ENCODE data around the gene ARHGAP22. TPM values are rescaled to one million over a fixed set of nuclear protein-coding genes. Genes with fewer than 3 reads are reported as not detected.

Gene ARHGAP22
- total and polyA plus RNA-seq, 2 experiments from 2014 or later: 4.8 to 10.7 TPM

DNA sequence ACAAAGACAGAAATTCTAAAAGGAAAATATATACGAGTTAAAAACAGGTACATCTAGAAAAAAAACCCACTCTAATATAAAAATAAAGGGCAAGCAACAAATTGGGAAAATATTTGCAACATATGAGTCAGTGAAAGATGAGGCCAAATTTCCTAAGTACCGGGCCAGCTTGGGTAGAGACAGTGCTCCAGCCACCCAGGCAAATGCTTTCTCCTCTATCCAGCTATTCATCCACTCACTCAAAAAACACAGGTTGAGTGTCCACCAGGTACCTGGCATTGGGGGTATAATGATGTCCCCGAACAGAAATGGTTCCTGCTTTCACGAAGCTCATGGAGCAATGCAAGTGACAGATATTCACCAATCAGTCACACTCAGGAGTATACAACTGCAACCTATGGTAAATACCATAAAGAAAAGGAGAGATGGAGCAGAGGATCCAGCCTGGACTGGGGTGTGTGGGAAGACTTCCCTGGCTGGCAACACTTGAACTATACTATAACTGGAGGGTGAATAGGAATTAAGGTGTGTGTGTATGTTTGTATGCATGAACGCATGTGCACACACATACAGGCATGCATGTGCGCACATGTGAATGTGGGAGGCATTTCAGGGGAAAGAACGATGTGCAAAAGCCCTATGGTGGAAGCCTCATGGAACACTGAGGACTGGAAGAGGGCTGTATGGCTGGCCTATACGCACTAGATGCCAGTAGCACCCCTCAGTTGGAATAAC lies 2.3 kb downstream of the ARHGAP22 start:
- Histone ChIP-seq H3K9me2 (ENCODE audit: insufficient read depth) (no peaks in the 10 kb centered on the region), H3K4me2 (no peak overlapping the region), H3K79me2 (replicated peaks; ENCODE audit: insufficient read depth) (no peaks in the 10 kb centered on the region; the same call in 1 of the 2 replicates), H2AFZ (no peak overlapping the region), H4K20me1 (replicated peaks; ENCODE audit: insufficient read depth) (no peaks in the 10 kb centered on the region), H3F3A (replicated peaks; ENCODE audit: low read depth) (no peaks in the 10 kb centered on the region), H3K4me1 (ENCODE audit: insufficient read depth) (peaks cover 18% of the 10 kb centered on the region; the same call in 1 of the 2 replicates), H3K36me3 (ENCODE audit: insufficient read depth) (no peaks in the 10 kb centered on the region), H3K27me3 (ENCODE audit: insufficient read depth) (peaks cover 29% of the 10 kb centered on the region), H3K27ac (ENCODE audit: low read depth) (no peak overlapping the region), H3K4me3 (no peak overlapping the region)
- Mint-ChIP-seq H3K27ac (no peak overlapping the region), H3K4me3 (no peak overlapping the region), H3K9me3 (no peaks in the 10 kb centered on the region), H3K27me3 (ENCODE audit: insufficient read depth, low read depth, poor library complexity) (peaks cover 26% of the 10 kb centered on the region), H3K4me1 (peaks cover 14% of the 10 kb centered on the region), H3K36me3 (ENCODE audit: low read depth) (no peaks in the 10 kb centered on the region)
- TF ChIP-seq, protein P1, sequence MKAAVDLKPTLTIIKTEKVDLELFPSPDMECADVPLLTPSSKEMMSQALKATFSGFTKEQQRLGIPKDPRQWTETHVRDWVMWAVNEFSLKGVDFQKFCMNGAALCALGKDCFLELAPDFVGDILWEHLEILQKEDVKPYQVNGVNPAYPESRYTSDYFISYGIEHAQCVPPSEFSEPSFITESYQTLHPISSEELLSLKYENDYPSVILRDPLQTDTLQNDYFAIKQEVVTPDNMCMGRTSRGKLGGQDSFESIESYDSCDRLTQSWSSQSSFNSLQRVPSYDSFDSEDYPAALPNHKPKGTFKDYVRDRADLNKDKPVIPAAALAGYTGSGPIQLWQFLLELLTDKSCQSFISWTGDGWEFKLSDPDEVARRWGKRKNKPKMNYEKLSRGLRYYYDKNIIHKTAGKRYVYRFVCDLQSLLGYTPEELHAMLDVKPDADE (IDR thresholded peaks at IDR 0.05): no peak
- TF ChIP-seq NANOG (IDR thresholded peaks at IDR 0.05; ENCODE audit: borderline replicate concordance) (no peak), EZH2 (IDR thresholded peaks at IDR 0.05; ENCODE audit: low read depth, unreplicated experiment) (no peak), JUNB (IDR thresholded peaks at IDR 0.05; ENCODE audit: unreplicated experiment) (no peak), EZH2phosphoT487 (IDR thresholded peaks at IDR 0.05; ENCODE audit: unreplicated experiment) (no peak), ZNF331 (CRISPR knock-in tag; IDR thresholded peaks at IDR 0.05; ENCODE audit: low read depth) (no peak), CREB1 (CRISPR knock-in tag; IDR thresholded peaks at IDR 0.05; ENCODE audit: low read depth) (no peak), POLR2AphosphoS5 (IDR thresholded peaks at IDR 0.05; ENCODE audit: low read depth) (no peak), STAT1 (IDR thresholded peaks at IDR 0.05; ENCODE audit: unreplicated experiment) (no peak), ZNF114 (CRISPR knock-in tag; IDR thresholded peaks at IDR 0.05) (no peak)
- TF ChIP-seq, protein P2, sequence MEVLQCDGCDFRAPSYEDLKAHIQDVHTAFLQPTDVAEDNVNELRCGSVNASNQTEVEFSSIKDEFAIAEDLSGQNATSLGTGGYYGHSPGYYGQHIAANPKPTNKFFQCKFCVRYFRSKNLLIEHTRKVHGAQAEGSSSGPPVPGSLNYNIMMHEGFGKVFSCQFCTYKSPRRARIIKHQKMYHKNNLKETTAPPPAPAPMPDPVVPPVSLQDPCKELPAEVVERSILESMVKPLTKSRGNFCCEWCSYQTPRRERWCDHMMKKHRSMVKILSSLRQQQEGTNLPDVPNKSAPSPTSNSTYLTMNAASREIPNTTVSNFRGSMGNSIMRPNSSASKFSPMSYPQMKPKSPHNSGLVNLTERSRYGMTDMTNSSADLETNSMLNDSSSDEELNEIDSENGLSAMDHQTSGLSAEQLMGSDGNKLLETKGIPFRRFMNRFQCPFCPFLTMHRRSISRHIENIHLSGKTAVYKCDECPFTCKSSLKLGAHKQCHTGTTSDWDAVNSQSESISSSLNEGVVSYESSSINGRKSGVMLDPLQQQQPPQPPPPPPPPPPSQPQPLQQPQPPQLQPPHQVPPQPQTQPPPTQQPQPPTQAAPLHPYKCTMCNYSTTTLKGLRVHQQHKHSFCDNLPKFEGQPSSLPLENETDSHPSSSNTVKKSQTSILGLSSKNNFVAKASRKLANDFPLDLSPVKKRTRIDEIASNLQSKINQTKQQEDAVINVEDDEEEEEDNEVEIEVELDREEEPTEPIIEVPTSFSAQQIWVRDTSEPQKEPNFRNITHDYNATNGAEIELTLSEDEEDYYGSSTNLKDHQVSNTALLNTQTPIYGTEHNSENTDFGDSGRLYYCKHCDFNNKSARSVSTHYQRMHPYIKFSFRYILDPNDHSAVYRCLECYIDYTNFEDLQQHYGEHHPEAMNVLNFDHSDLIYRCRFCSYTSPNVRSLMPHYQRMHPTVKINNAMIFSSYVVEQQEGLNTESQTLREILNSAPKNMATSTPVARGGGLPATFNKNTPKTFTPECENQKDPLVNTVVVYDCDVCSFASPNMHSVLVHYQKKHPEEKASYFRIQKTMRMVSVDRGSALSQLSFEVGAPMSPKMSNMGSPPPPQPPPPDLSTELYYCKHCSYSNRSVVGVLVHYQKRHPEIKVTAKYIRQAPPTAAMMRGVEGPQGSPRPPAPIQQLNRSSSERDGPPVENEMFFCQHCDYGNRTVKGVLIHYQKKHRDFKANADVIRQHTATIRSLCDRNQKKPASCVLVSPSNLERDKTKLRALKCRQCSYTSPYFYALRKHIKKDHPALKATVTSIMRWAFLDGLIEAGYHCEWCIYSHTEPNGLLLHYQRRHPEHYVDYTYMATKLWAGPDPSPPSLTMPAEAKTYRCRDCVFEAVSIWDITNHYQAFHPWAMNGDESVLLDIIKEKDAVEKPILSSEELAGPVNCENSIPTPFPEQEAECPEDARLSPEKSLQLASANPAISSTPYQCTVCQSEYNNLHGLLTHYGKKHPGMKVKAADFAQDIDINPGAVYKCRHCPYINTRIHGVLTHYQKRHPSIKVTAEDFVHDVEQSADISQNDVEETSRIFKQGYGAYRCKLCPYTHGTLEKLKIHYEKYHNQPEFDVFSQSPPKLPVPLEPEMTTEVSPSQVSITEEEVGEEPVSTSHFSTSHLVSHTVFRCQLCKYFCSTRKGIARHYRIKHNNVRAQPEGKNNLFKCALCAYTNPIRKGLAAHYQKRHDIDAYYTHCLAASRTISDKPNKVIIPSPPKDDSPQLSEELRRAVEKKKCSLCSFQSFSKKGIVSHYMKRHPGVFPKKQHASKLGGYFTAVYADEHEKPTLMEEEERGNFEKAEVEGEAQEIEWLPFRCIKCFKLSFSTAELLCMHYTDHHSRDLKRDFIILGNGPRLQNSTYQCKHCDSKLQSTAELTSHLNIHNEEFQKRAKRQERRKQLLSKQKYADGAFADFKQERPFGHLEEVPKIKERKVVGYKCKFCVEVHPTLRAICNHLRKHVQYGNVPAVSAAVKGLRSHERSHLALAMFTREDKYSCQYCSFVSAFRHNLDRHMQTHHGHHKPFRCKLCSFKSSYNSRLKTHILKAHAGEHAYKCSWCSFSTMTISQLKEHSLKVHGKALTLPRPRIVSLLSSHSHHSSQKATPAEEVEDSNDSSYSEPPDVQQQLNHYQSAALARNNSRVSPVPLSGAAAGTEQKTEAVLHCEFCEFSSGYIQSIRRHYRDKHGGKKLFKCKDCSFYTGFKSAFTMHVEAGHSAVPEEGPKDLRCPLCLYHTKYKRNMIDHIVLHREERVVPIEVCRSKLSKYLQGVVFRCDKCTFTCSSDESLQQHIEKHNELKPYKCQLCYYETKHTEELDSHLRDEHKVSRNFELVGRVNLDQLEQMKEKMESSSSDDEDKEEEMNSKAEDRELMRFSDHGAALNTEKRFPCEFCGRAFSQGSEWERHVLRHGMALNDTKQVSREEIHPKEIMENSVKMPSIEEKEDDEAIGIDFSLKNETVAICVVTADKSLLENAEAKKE (CRISPR knock-in tag; IDR thresholded peaks at IDR 0.05): no peak
- TF ChIP-seq, protein P3, sequence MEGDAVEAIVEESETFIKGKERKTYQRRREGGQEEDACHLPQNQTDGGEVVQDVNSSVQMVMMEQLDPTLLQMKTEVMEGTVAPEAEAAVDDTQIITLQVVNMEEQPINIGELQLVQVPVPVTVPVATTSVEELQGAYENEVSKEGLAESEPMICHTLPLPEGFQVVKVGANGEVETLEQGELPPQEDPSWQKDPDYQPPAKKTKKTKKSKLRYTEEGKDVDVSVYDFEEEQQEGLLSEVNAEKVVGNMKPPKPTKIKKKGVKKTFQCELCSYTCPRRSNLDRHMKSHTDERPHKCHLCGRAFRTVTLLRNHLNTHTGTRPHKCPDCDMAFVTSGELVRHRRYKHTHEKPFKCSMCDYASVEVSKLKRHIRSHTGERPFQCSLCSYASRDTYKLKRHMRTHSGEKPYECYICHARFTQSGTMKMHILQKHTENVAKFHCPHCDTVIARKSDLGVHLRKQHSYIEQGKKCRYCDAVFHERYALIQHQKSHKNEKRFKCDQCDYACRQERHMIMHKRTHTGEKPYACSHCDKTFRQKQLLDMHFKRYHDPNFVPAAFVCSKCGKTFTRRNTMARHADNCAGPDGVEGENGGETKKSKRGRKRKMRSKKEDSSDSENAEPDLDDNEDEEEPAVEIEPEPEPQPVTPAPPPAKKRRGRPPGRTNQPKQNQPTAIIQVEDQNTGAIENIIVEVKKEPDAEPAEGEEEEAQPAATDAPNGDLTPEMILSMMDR (conservative IDR thresholded peaks at IDR 0.05; ENCODE audit: low read depth in 2 of 2): no peak
- TF ChIP-seq, protein P4, sequence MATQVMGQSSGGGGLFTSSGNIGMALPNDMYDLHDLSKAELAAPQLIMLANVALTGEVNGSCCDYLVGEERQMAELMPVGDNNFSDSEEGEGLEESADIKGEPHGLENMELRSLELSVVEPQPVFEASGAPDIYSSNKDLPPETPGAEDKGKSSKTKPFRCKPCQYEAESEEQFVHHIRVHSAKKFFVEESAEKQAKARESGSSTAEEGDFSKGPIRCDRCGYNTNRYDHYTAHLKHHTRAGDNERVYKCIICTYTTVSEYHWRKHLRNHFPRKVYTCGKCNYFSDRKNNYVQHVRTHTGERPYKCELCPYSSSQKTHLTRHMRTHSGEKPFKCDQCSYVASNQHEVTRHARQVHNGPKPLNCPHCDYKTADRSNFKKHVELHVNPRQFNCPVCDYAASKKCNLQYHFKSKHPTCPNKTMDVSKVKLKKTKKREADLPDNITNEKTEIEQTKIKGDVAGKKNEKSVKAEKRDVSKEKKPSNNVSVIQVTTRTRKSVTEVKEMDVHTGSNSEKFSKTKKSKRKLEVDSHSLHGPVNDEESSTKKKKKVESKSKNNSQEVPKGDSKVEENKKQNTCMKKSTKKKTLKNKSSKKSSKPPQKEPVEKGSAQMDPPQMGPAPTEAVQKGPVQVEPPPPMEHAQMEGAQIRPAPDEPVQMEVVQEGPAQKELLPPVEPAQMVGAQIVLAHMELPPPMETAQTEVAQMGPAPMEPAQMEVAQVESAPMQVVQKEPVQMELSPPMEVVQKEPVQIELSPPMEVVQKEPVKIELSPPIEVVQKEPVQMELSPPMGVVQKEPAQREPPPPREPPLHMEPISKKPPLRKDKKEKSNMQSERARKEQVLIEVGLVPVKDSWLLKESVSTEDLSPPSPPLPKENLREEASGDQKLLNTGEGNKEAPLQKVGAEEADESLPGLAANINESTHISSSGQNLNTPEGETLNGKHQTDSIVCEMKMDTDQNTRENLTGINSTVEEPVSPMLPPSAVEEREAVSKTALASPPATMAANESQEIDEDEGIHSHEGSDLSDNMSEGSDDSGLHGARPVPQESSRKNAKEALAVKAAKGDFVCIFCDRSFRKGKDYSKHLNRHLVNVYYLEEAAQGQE (IDR thresholded peaks at IDR 0.05; ENCODE audit: unreplicated experiment): no peak
- ATAC-seq (no peak), DNase-seq (ENCODE audit: low spot score) (no peak)

All from GM23338 (cell line).